ENCODE results near the gene CYP4V2.
A peak's percentile ranks its signal among the peaks of the same experiment; 100 is the strongest.

CYP4V2 gene

GRCh38 chr4:186191200-186192065, at the start of gene CYP4V2:
CYP4V2 (plus strand) TSS chr4:186191567; CDS start chr4:186191824, 257 bp downstream.
- peak; percentile 80 for DNase-seq (ENCODE audit: low read depth in 2 of 2)

- DNase-seq (ENCODE audit: low read depth in 2 of 2) = no peak
Observed at GRCh38 chr4:186144198-186144945, 47.0 kb upstream of the CYP4V2 start.

GRCh38 chr4:186144946-186145569, 46.3 kb upstream of the CYP4V2 start:
- DNase-seq (ENCODE audit: low read depth in 2 of 2) = no peak

GRCh38 chr4:186146458-186146857, 44.9 kb upstream of the CYP4V2 start:
- no peak for DNase-seq (ENCODE audit: low read depth in 2 of 2)

- DNase-seq (ENCODE audit: low read depth in 2 of 2) = no peak
Observed at GRCh38 chr4:186148336-186148975, 42.9 kb upstream of the CYP4V2 start.

- DNase-seq (ENCODE audit: low read depth in 2 of 2) = no peak
Observed at GRCh38 chr4:186149872-186150271, 41.5 kb upstream of the CYP4V2 start.

- no peak for DNase-seq (ENCODE audit: low read depth in 2 of 2)
Observed at GRCh38 chr4:186150926-186151325, 40.4 kb upstream of the CYP4V2 start.

GRCh38 chr4:186151499-186151898, 39.9 kb upstream of the CYP4V2 start:
- DNase-seq (ENCODE audit: low read depth in 2 of 2) = no peak

GRCh38 chr4:186158021-186158813, 33.1 kb upstream of the CYP4V2 start:
- DNase-seq (ENCODE audit: low read depth in 2 of 2) = no peak

- no peak for DNase-seq (ENCODE audit: low read depth in 2 of 2)
Observed at GRCh38 chr4:186158966-186159365, 32.4 kb upstream of the CYP4V2 start.

- DNase-seq (ENCODE audit: low read depth in 2 of 2) = no peak
Observed at GRCh38 chr4:186159613-186160012, 31.8 kb upstream of the CYP4V2 start.

- no peak for DNase-seq (ENCODE audit: low read depth in 2 of 2)
Observed at GRCh38 chr4:186161138-186161537, 30.2 kb upstream of the CYP4V2 start.

GRCh38 chr4:186166852-186167512, 24.4 kb upstream of the CYP4V2 start:
- no peak for DNase-seq (ENCODE audit: low read depth in 2 of 2)

- no peak for DNase-seq (ENCODE audit: low read depth in 2 of 2)
Observed at GRCh38 chr4:186167605-186168004, 23.8 kb upstream of the CYP4V2 start.

GRCh38 chr4:186168750-186169149, 22.6 kb upstream of the CYP4V2 start:
- no peak for DNase-seq (ENCODE audit: low read depth in 2 of 2)

- DNase-seq (ENCODE audit: low read depth in 2 of 2) = no peak
Observed at GRCh38 chr4:186169333-186169944, 21.9 kb upstream of the CYP4V2 start.

- no peak for DNase-seq (ENCODE audit: low read depth in 2 of 2)
Observed at GRCh38 chr4:186169945-186170802, 21.2 kb upstream of the CYP4V2 start.

GRCh38 chr4:186170966-186171365, 20.4 kb upstream of the CYP4V2 start:
- DNase-seq (ENCODE audit: low read depth in 2 of 2) = no peak

- no peak for DNase-seq (ENCODE audit: low read depth in 2 of 2)
Observed at GRCh38 chr4:186172546-186172945, 18.8 kb upstream of the CYP4V2 start.
